SH-SY5Y (cell line): Measurements from ENCODE around the gene TRUB2.

Experiments
- GATA2 ChIP-seq: IDR thresholded peaks from 2 replicates; pipeline ENCODE4 v1.6.1; 2011; ENCODE audit warnings: mild to moderate bottlenecking, low read depth, low read length
- GATA3 ChIP-seq: IDR thresholded peaks from 2 replicates; pipeline ENCODE4 v1.6.1; 2011; ENCODE audit warnings: low read depth, mild to moderate bottlenecking, low read length, moderate library complexity

- TF ChIP-seq GATA2 = no peak
- no peak for TF ChIP-seq GATA3
These were observed 48.7 kb upstream of the TRUB2 start, which contains the start of gene URM1 for GRCh38 chr9:128370752-128371629.
